ENCODE data around the gene RINT1. TPM values are rescaled to one million over a fixed set of nuclear protein-coding genes. Genes with fewer than 3 reads are reported as not detected.
A peak's percentile ranks its signal among the peaks of the same experiment; 100 is the strongest.

Gene RINT1
- total RNA-seq, 6 donors from 2014 or later = 9.4 to 24.3 (median 15.2) TPM

DNA sequence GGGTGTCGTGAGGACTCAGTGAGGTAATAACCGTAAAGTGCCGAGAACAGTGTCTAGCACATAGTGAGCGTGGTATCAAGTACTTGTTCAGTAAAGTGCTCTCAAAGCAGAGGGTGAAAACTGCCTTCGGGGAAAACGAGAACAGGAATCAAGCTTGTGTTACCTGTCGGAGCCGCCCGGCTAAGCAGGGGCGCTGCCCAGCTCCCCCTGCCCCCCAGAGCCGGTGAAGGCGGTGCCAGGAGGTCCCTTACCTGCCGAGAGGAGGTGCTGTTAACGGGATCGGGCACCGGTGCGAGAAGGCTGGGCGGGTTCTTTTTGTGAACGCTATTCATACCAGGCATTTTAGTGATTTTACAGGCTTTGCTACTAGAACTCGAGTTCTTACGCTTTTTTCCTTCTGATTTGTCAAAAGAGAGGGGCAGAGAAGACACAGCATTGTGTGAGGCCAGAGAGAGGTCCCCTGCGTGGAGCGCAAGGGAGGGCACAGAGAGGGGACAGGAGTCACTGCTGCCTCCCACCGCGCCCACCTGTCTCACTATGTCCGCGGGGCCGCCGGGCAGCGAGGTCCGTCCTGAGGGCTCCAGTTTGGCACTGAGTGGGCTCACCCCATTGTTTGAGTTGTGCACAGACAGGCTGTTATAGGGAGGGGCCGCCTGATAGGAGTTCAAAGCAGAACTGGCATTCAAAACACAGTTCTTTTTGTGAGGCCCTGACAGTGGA, 81.8 kb downstream of the RINT1 start:
- TF ChIP-seq POLR2AphosphoS5 (IDR thresholded peaks at IDR 0.05) (no peak), POLR2A (IDR thresholded peaks at IDR 0.05) (no peak), EP300 (IDR thresholded peaks at IDR 0.05) (no peak)
- TF ChIP-seq, protein P1, sequence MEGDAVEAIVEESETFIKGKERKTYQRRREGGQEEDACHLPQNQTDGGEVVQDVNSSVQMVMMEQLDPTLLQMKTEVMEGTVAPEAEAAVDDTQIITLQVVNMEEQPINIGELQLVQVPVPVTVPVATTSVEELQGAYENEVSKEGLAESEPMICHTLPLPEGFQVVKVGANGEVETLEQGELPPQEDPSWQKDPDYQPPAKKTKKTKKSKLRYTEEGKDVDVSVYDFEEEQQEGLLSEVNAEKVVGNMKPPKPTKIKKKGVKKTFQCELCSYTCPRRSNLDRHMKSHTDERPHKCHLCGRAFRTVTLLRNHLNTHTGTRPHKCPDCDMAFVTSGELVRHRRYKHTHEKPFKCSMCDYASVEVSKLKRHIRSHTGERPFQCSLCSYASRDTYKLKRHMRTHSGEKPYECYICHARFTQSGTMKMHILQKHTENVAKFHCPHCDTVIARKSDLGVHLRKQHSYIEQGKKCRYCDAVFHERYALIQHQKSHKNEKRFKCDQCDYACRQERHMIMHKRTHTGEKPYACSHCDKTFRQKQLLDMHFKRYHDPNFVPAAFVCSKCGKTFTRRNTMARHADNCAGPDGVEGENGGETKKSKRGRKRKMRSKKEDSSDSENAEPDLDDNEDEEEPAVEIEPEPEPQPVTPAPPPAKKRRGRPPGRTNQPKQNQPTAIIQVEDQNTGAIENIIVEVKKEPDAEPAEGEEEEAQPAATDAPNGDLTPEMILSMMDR (IDR thresholded peaks at IDR 0.05) = no peak
- no peak overlapping the region for H3K27ac ChIP-seq
- no peaks in the 10 kb centered on the region for H3K27me3 ChIP-seq
- DNase-seq = peak in 1 of 2 donors; percentile 72
- no peak for ATAC-seq (ENCODE audit: low FRiP score in 2 of 2)
- H3K9me3 ChIP-seq = no peaks in the 10 kb centered on the region
- no peak overlapping the region for H3K4me3 ChIP-seq
- peaks cover 0 to 42% (median 26%) of the 10 kb centered on the region in 4 donors for H3K36me3 ChIP-seq
- WGBS, 2 donors = 90 to 92% methylated on average over 32 of the region's 32 CpGs
- H3K4me1 ChIP-seq = no peaks in the 10 kb centered on the region

DNA sequence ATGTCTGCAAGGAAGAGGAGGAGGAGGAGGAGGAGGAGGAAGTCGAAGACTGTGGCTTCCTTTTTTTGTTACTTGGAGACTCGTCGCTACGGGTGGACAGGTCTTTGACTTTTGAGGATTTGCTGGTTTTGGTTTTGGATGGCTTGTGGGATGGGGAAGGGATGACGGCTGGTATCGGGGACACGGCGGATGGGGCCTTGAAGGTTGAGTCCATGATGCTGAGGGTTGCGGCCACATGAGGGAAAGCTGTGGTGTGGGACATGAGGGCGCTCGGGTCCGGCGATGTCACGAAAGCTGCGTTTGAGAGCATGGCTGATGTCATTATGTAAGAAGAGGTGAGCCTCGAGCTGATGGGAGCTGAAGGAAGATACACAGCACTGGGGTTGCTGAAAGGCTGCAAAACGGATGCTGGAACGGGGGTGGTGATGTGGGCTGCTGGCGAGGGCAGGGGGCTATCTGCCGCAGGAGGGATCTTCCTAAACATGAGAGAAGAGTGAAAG, 82.4 kb downstream of the RINT1 start:
- Histone ChIP-seq H3K27me3 (no peaks in the 10 kb centered on the region), H3K9me3 (no peaks in the 10 kb centered on the region), H3K36me3 (peaks cover 0 to 44% (median 27%) of the 10 kb centered on the region in 4 donors), H3K4me1 (no peaks in the 10 kb centered on the region), H3K4me3 (no peak overlapping the region), H3K27ac (no peak overlapping the region)
- TF ChIP-seq, protein P1 (IDR thresholded peaks at IDR 0.05) = no peak
- TF ChIP-seq EP300 (IDR thresholded peaks at IDR 0.05) (no peak), POLR2AphosphoS5 (IDR thresholded peaks at IDR 0.05) (no peak), POLR2A (IDR thresholded peaks at IDR 0.05) (no peak)
- DNase-seq = peak in 1 of 2 donors; percentile 55
- ATAC-seq (ENCODE audit: low FRiP score in 2 of 2) = no peak
- 89 to 90% methylated on average over 20 of the region's 20 CpGs for WGBS, 2 donors

Other genes with a start within 250 kb of the RINT1 start
- 10 to 100 TPM; 29.6 to 55.6 (median 45.6) TPM for gene SRPK2, start 143.3 kb upstream of the RINT1 start, total RNA-seq
- 10 to 100 TPM in 3 of 6 donors, 1 to 10 TPM in 3; 7.3 to 16.9 (median 11.5) TPM for gene PUS7, start 9.9 kb upstream of the RINT1 start, total RNA-seq
- 10 to 100 TPM in 1 of 6 donors, 1 to 10 TPM in 3, under 1 TPM in 1, not detected in 1; 0.86 to 26.2 (median 5.1) TPM for gene EFCAB10, start 49.3 kb downstream of the RINT1 start, total RNA-seq

Measured in upper lobe of left lung (tissue), 6 donors.